NCI-H2196 treated with DMSO at 0.1 percent for 48 hours (cell line): ENCODE data around the gene P2RX4.
"Not testable (repeated sequence)": the region's sequence is repeated elsewhere in the genome, so short reads cannot be mapped to it uniquely, and the experiment has no call there.

Source experiments
- DNase-seq: peaks from one replicate; lab custom pipeline; 2025; ENCODE audit not compliant: unreplicated experiment; lab: John Stamatoyannopoulos, UW

The P2RX4 gene

GRCh38 chr12:121240484-121241101, 30.7 kb downstream of the P2RX4 start:
- no peak for DNase-seq

- DNase-seq, result no peak
Observed at GRCh38 chr12:121241156-121241970, 31.4 kb downstream of the P2RX4 start.

- no peak for DNase-seq
Observed at GRCh38 chr12:121245031-121245430, 35.1 kb downstream of the P2RX4 start.

GRCh38 chr12:121245951-121246350, 36.0 kb downstream of the P2RX4 start:
- DNase-seq, result no peak

- DNase-seq, result no peak
Observed at GRCh38 chr12:121246893-121247557, 37.1 kb downstream of the P2RX4 start.

DNA sequence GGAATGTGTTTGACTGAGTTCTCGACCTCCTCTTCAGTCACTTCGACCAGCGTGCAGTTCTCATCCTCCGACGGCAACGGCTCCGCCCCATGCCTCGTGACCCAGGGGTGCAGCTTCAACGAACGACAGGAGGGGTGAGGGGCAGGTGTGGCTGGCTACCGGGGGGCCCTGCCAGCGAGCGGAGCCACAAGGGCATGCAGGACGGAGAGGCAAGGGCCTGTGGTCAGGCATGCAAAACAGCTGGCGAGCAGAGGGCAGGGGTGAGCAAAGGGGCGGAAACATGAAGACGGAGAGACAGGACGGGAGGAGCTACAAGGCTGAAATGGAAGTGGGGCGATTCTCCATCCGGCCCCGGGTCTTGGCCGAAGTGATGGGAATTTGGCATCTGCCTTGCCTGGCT, 38.7 kb downstream of the P2RX4 start:
- DNase-seq, result no peak

- no peak for DNase-seq
Observed at GRCh38 chr12:121250359-121250758, 40.4 kb downstream of the P2RX4 start.

GRCh38 chr12:121251838-121252237, 41.9 kb downstream of the P2RX4 start:
- DNase-seq, result no peak

DNA sequence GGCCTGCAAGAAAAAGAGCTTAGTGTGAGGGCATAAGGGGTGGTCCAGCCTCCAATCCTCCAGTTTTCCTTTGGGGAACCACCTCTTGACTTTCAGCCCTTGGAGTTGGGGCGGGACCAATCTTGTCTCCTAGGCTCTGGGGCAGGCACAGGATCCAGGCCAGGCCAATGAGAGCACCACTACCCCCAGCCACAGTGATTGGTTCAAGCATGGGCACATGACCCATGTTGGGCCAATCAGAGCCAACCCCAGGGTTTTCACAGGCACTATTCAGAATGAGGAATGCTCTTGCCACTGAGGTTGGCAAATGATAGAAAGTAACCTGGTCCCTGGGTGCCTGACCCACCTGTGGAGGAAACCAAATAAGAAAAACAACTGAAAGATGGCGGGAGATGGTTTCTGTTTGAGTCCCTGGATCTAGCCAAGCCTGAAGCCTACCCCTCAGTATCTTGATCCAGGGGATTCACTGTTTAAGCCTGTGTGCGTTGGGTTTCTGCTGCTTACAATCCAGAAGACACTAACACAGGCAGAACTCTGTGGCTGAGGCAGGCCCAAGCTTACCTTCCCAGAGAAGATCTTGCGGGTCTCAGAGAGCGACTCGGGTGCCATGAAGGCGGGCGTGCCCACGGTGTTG, 42.9 kb downstream of the P2RX4 start:
- no peak for DNase-seq

DNA sequence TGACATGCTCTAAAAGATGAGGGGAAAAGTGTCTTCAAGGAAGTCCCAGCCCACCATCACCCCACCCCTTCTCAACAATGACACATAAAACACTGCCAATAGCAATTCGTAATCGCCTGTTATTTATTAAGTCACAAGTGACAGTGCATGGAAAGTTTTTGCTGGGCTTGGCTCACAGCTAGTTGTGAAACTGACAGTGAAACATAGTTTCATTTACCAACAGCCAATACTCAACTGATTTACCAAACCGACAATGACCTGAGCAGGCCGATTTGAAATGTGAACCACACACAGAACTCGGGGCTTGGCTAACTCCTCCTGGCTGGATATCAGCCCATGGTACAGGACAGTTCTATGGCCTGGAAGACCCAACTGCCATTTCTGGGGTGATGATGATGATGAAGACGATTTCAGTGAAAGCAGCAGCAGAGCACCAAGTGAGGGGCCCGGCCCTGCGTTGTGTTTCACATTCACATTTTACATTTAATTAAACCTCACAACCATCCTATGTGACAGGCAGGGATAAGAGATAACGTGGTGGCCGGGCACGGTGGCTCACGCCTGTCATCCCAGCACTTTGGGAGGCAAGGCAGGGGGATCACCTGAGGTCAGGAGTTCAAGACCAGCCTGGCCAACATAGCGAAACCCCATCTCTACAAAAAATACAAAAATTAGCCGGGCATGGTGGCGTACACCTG, 43.9 kb downstream of the P2RX4 start:
- no peak for DNase-seq

GRCh38 chr12:121255433-121255832, 45.5 kb downstream of the P2RX4 start:
- no peak for DNase-seq

GRCh38 chr12:121257704-121258449, 47.9 kb downstream of the P2RX4 start:
- DNase-seq, result not testable (repeated sequence)

DNA sequence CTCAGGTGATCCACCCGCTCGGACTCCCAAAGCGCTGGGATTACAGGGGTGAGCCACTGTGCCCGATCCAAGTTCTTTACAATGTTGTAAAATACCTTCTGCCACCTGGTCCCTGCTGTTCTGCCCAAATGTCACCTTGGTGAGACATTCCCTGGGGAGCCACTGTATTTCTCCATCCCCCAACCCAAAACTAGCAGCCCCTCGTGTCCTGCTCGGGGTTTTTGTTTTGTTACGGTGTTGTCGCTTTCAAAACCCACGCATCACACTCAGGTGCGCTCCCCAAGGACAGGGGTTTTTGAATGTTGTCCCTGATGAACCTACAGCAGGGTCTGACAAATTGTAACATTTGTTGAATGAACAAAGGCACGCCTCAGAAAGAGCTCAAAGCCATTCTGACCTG, 49.1 kb downstream of the P2RX4 start:
- no peak for DNase-seq

DNA sequence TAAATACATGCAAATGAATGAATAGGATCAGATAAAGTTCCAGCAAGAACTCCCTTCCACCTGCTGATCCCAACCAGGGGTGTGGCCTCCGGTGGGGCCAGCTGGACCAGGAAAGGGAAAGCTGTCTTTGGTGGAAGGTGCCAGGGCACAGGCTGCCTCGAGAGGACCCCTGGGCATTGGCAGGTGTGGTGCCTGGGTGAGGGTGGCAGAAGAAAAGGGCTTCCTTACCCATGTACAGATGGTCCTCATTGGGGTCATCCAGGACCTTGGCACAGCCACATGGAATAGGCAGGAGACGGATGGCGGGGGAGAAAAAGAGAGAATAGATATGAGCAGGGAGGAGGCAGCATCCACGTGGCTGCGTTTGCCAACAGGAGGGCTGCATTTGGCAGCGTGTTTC, 50.2 kb downstream of the P2RX4 start:
- DNase-seq, result no peak

- no peak for DNase-seq
Observed at GRCh38 chr12:121261398-121261797, 51.5 kb downstream of the P2RX4 start.

GRCh38 chr12:121263206-121263935, 53.4 kb downstream of the P2RX4 start:
- no peak for DNase-seq

- no peak for DNase-seq
Observed at GRCh38 chr12:121264135-121264534, 54.2 kb downstream of the P2RX4 start.

DNA sequence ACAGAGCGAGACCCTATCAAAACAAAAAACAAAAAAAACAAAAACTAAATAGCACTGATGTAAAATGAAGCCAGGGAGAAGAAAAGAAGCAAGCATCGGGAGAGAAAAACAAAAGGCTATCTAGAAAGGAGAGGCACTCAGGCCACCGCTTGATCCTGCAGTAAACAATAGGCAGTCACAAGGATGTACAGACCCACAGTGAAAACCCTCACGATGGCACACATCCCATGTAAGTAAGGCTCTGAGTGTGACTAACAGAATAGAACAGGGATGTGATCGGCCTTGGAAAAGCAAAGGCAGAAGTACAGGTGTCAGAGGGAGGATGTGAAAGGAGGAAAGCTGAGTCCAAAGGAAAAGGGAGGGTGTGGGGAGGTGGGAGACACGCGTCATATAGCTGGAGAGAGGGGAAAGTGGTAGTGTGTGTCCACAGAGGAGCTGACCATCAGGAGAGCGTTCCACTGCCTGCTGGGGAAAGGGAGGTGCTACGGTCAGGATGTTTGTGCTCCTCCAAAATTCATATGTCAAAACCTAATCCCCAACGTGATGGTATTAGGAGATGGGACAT, 55.1 kb downstream of the P2RX4 start:
- no peak for DNase-seq

DNA sequence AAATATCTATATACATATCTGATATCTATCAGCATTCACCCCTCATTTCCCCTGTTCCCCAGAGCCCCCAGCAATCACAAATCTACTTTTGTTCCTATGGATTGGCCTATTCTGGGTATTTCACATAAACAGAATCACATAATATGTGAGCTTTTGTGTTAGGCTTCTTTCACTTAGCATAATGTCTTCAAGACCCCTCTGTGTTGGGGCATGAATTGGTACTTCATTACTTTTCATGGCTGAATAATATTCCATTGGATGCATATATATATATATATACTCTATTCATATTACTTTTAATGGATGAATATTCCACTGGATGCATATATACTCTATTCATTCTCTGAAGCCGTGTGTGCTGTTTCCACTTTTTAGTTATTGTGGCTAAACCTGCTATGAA, 57.9 kb downstream of the P2RX4 start:
- DNase-seq, result no peak
